C4-2B (cell line): ENCODE data around the gene EFCAB8.
A peak's percentile ranks its signal among the peaks of the same experiment; 100 is the strongest.

Experiments
- H3K27ac ChIP-seq: fragments of 450-650 bp; 2 replicates; pipeline ENCODE4 v1.5.1; 2017
- CTCF ChIP-seq: fragments of 450-650 bp; conservative IDR thresholded peaks from 2 replicates; pipeline ENCODE4 v1.5.1; 2017; ENCODE audit warnings: mild to moderate bottlenecking
- ZFX ChIP-seq: fragments of 450-650 bp; IDR thresholded peaks from 2 replicates; pipeline ENCODE4 v1.6.1; 2017

EFCAB8 gene

GRCh38 chr20:32832664-32833063 lies 26.1 kb upstream of the EFCAB8 start:
- TF ChIP-seq ZFX: no peak
- TF ChIP-seq CTCF: no peak
- no peak overlapping the region for H3K27ac ChIP-seq

GRCh38 chr20:32834972-32835371 lies 23.8 kb upstream of the EFCAB8 start:
- no peak for TF ChIP-seq CTCF
- no peak for TF ChIP-seq ZFX
- no peak overlapping the region for H3K27ac ChIP-seq

GRCh38 chr20:32837157-32837556 lies 21.6 kb upstream of the EFCAB8 start:
- H3K27ac ChIP-seq: no peak overlapping the region
- TF ChIP-seq CTCF (no peak), ZFX (no peak)

GRCh38 chr20:32839227-32839981 lies 19.3 kb upstream of the EFCAB8 start:
- TF ChIP-seq CTCF: no peak
- 0 out of 2 replicates have a peak, but pooled peaks have one; percentile 19 for TF ChIP-seq ZFX
- no peak overlapping the region for H3K27ac ChIP-seq

GRCh38 chr20:32839982-32840285 lies 18.8 kb upstream of the EFCAB8 start:
- H3K27ac ChIP-seq: no peak overlapping the region
- TF ChIP-seq ZFX (no peak), CTCF (no peak)

- TF ChIP-seq CTCF (no peak), ZFX (no peak)
- no peak overlapping the region for H3K27ac ChIP-seq
Observed at GRCh38 chr20:32841174-32841573, 17.5 kb upstream of the EFCAB8 start.

- no peak overlapping the region for H3K27ac ChIP-seq
- TF ChIP-seq ZFX (no peak), CTCF (no peak)
Observed at GRCh38 chr20:32841632-32842031, 17.1 kb upstream of the EFCAB8 start.
